ENCODE data around the gene GRPEL1.
A peak's percentile ranks its signal among the peaks of the same experiment; 100 is the strongest.

GRCh38 chr4:7103031-7103606 is 35.3 kb upstream of the GRPEL1 start:
- TF ChIP-seq, protein P1, sequence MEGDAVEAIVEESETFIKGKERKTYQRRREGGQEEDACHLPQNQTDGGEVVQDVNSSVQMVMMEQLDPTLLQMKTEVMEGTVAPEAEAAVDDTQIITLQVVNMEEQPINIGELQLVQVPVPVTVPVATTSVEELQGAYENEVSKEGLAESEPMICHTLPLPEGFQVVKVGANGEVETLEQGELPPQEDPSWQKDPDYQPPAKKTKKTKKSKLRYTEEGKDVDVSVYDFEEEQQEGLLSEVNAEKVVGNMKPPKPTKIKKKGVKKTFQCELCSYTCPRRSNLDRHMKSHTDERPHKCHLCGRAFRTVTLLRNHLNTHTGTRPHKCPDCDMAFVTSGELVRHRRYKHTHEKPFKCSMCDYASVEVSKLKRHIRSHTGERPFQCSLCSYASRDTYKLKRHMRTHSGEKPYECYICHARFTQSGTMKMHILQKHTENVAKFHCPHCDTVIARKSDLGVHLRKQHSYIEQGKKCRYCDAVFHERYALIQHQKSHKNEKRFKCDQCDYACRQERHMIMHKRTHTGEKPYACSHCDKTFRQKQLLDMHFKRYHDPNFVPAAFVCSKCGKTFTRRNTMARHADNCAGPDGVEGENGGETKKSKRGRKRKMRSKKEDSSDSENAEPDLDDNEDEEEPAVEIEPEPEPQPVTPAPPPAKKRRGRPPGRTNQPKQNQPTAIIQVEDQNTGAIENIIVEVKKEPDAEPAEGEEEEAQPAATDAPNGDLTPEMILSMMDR (IDR thresholded peaks at IDR 0.05): no peak
- peak in 1 of 2 donors; percentile 70 for TF ChIP-seq POLR2A (IDR thresholded peaks at IDR 0.05)

Data from vagina (tissue), 2 donors.